OCI-LY7 (cell line): ENCODE data around the gene CPB1.

Source experiments
- EZH2phosphoT487 ChIP-seq: fragments of 200-600 bp; sonication (generic); IDR thresholded peaks from 2 replicates; pipeline ENCODE4 v1.6.1; 2018; ENCODE audit warnings: low read depth, borderline replicate concordance, mild to moderate bottlenecking, mixed run types, antibody characterized with exemption, low read length, moderate library complexity, mixed read lengths
- TF ChIP-seq, protein P1 (sequence below): fragments of 200-600 bp; sonication (generic); conservative IDR thresholded peaks from 2 replicates; pipeline ENCODE4 v1.5.1; 2014; ENCODE audit warnings: mild to moderate bottlenecking, antibody characterized with exemption, low read length, moderate library complexity, mixed read lengths

DNA sequence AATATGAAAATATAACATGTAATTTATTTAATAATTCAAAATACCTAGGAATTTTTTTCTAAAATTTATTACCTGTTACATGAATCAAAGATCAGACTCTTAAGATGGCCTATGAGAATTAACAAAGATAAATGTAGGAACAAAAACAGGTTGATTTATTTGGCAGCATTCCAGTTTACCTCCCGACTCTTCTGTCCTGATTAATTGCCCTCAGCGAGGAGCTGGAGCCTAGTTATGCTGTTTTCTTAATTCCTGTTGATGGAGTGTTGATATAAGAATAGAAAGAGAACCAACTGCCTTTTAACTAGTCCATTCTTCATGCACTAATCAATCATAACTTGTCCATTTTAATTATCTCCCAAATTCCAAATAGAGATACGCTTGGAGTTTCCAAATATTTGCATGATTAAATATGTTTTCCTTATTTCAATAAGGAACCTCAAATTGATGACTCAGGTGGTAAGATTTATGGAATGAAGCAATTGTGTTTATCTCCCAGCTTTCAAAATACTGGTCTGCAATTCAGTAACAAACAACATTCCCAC, 10.6 kb upstream of the CPB1 start:
- TF ChIP-seq, protein P1, sequence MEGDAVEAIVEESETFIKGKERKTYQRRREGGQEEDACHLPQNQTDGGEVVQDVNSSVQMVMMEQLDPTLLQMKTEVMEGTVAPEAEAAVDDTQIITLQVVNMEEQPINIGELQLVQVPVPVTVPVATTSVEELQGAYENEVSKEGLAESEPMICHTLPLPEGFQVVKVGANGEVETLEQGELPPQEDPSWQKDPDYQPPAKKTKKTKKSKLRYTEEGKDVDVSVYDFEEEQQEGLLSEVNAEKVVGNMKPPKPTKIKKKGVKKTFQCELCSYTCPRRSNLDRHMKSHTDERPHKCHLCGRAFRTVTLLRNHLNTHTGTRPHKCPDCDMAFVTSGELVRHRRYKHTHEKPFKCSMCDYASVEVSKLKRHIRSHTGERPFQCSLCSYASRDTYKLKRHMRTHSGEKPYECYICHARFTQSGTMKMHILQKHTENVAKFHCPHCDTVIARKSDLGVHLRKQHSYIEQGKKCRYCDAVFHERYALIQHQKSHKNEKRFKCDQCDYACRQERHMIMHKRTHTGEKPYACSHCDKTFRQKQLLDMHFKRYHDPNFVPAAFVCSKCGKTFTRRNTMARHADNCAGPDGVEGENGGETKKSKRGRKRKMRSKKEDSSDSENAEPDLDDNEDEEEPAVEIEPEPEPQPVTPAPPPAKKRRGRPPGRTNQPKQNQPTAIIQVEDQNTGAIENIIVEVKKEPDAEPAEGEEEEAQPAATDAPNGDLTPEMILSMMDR, result no peak
- TF ChIP-seq EZH2phosphoT487, result no peak
